GM12878 (cell line): ENCODE data around the gene NR6A1. TPM values are rescaled to one million over a fixed set of nuclear protein-coding genes. Genes with fewer than 3 reads are reported as not detected.

ENCODE experiments used
- BCLAF1 ChIP-seq: fragments of 450-650 bp; IDR thresholded peaks from 2 replicates; pipeline ENCODE4 v1.6.1; 2017; ENCODE audit warnings: antibody characterized with exemption, mild to moderate bottlenecking, moderate library complexity
- CHD1 ChIP-seq: IDR thresholded peaks from 2 replicates; pipeline ENCODE4 v1.6.1; 2012; ENCODE audit warnings: low read depth, low read length, improper control_type of control experiment
- CREB1 ChIP-seq: IDR thresholded peaks from 2 replicates; pipeline ENCODE4 v1.6.1; 2012; ENCODE audit warnings: low read depth, mild to moderate bottlenecking, inconsistent platforms
- E2F8 ChIP-seq: fragments of 450-650 bp; IDR thresholded peaks from 2 replicates; pipeline ENCODE4 v1.6.1; 2018; ENCODE audit warnings: mild to moderate bottlenecking, low read depth, moderate library complexity; ENCODE audit not compliant: partially characterized antibody
- ELK1 ChIP-seq: IDR thresholded peaks from 2 replicates; pipeline ENCODE4 v1.6.1; 2012; ENCODE audit warnings: low read depth, low read length, improper control_type of control experiment
- EP300 ChIP-seq, 2 experiments: fragments of 150-350 bp in 1 of 2; IDR thresholded peaks; 2 replicates each; pipeline ENCODE4 v1.6.1; 2011 to 2012; ENCODE audit warnings: low read depth in 2 of 2, low read length in 2 of 2, borderline replicate concordance in 1 of 2, improper control_type of control experiment in 1 of 2, inconsistent platforms in 1 of 2; ENCODE audit not compliant: control insufficient read depth in 1 of 2
- HDAC2 ChIP-seq: fragments of 200-600 bp; sonication (generic); IDR thresholded peaks from 2 replicates; pipeline ENCODE4 v1.6.1; 2017
- KAT2A ChIP-seq: conservative IDR thresholded peaks from 2 replicates; pipeline ENCODE4 v1.6.1; 2011; ENCODE audit warnings: low read depth, low read length; ENCODE audit not compliant: control insufficient read depth
- MTA3 ChIP-seq: IDR thresholded peaks from 2 replicates; pipeline ENCODE4 v1.6.1; 2012; ENCODE audit warnings: low read length, inconsistent platforms, borderline replicate concordance
- NFXL1 ChIP-seq: fragments of 450-650 bp; IDR thresholded peaks from 2 replicates; pipeline ENCODE4 v1.6.1; 2017; ENCODE audit warnings: antibody characterized with exemption, mild to moderate bottlenecking, borderline replicate concordance
- NR2F1 ChIP-seq: fragments of 450-650 bp; conservative IDR thresholded peaks from 2 replicates; pipeline ENCODE4 v1.6.1; 2017; ENCODE audit warnings: mild to moderate bottlenecking
- PML ChIP-seq: IDR thresholded peaks from 2 replicates; pipeline ENCODE4 v1.6.1; 2012; ENCODE audit warnings: low read length, inconsistent platforms
- RFX5 ChIP-seq: IDR thresholded peaks from 2 replicates; pipeline ENCODE4 v1.6.1; 2011; ENCODE audit warnings: low read depth, low read length, improper control_type of control experiment
- SREBF1 ChIP-seq: IDR thresholded peaks from 2 replicates; pipeline ENCODE4 v1.6.1; 2012; ENCODE audit warnings: mild to moderate bottlenecking, low read length
- STAT1 ChIP-seq: fragments of 450-650 bp; conservative IDR thresholded peaks from 2 replicates; pipeline ENCODE4 v1.6.1; 2014; ENCODE audit warnings: antibody characterized with exemption, mild to moderate bottlenecking
- ZNF24 ChIP-seq: fragments of 450-650 bp; IDR thresholded peaks from 2 replicates; pipeline ENCODE4 v1.6.1; 2017; ENCODE audit warnings: antibody characterized with exemption, mild to moderate bottlenecking
- ZNF274 ChIP-seq: IDR thresholded peaks from one replicate; pipeline ENCODE4 v1.8.0; 2011; ENCODE audit not compliant: insufficient read length, insufficient read depth
- ZNF384 ChIP-seq: IDR thresholded peaks from 2 replicates; pipeline ENCODE4 v1.6.1; 2012; ENCODE audit warnings: low read depth, mild to moderate bottlenecking, low read length, improper control_type of control experiment, borderline replicate concordance
- ZNF592 ChIP-seq: fragments of 450-650 bp; IDR thresholded peaks from 2 replicates; pipeline ENCODE4 v1.6.1; 2017; ENCODE audit warnings: mild to moderate bottlenecking, moderate library complexity
- polyA plus RNA-seq, 11 experiments: library from polyadenylated mRNA; depleted of rRNA in 4 of 11; unstranded in 6 of 11; stranded (reverse) in 5 of 11; fragments of >200 nt; fragmentation: Nextera tagmentation in 4 of 11; fragmentation: Illumina TruSeq in 1 of 11; extraction: Ambion mirVana in 4 of 11; extraction: Trizol in 1 of 11; gene quantifications; 1 replicate in 1 of 11; 2 replicates in 10 of 11; pipeline versions ENCODE4 v1.2.1 to v1.2.3, GENCODE V29; 2011 to 2016; ENCODE audit warnings: inconsistent platforms in 2 of 11, missing spikeins in 2 of 11, low read depth in 1 of 11
- total RNA-seq, 4 experiments: library from RNA; depleted of rRNA in 3 of 4; stranded (reverse); fragments of >200 nt in 3 of 4; fragmentation: Illumina TruSeq in 1 of 4; extraction: Trizol in 1 of 4; gene quantifications; 2 replicates each; pipeline versions ENCODE4 v1.2.1 to v1.2.3, GENCODE V29; 2013 to 2021

NR6A1 gene
- total and polyA plus RNA-seq, 10 of the 15 experiments (the other 5 are each of a cell fraction or from before 2014, with no cell fraction given), result 1.2 to 9.2 (median 4.6) TPM

- TF ChIP-seq ELK1 (0 out of 2 replicates have a peak, but pooled peaks have one; percentile 51), ZNF24 (peak; percentile 7; the same call in 1 of the 2 replicates), EP300 (IDR thresholded peaks at IDR 0.05; ENCODE audit: borderline replicate concordance in 1 of 2, control insufficient read depth in 1 of 2, low read depth in 2 of 2, low read length in 2 of 2) (no peak), ZNF384 (no peak), KAT2A (no peak), ZNF592 (no peak), ZNF274 (no peak), STAT1 (peak; percentile 100; the same call in 1 of the 2 replicates), BCLAF1 (peak; percentile 98), MTA3 (no peak), E2F8 (peak; percentile 73), HDAC2 (no peak), CREB1 (peak; percentile 95), NFXL1 (0 out of 2 replicates have a peak, but pooled peaks have one; percentile 21), CHD1 (peak; percentile 100), NR2F1 (peak; percentile 68), PML (no peak), RFX5 (no peak; the same call in 1 of the 2 replicates), SREBF1 (peak; percentile 100)
Measured at GRCh38 chr9:124771021-124771866, at the start of gene NR6A1 (continued).
